ENCODE results near the gene SFT2D1.

The SFT2D1 gene

GRCh38 chr6:166307082-166308032, 35.0 kb downstream of the SFT2D1 start:
- no peak for DNase-seq (ENCODE audit: low spot score)

- DNase-seq (ENCODE audit: low spot score), result no peak
Measured at GRCh38 chr6:166306378-166307081, 35.8 kb downstream of the SFT2D1 start.

DNA sequence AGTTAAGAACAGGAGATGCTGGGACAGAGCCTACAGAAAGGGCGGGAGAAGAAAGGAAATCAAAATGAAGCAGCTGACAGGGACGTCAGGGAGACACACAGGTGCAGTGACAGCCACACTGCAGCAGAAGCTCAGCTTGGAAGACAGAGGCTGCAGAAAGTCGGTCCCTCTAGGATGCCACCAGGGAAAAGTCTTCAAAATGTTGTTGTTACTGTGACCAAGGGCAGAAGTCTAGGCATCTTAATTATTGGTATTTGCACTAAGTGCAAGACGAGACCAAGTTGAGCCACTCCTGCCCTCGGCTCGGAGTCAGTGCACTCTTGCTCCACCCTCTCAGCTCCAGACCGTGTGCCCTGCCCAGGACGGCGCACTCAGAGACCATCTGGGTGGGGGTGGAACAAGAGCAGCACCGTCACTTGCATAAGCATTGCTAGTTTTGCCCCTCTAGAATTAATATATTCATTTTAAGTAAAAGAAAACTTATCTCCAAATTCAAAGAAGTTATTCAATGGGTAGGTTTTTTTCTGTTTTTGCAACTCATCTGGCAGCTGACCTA, 36.7 kb downstream of the SFT2D1 start:
- no peak for DNase-seq (ENCODE audit: low spot score)

DNA sequence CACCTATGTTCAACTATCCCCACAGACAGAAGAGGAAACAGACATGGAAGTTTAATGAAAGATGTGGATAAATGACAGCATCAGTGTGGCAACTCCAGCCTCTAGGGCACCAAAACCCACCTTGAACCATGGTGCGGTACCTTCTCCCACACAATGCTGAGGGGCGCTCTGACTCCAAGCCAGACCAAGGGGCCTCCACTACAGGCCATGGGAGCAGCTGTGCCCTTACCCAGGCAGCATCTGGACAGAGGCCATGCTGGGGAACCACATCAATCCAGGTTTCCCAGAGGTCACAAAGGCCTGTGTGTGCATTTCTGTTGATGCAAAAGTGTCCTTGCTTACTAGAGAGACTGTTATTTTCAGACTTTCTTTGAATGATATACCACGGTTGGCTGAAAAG, 38.2 kb downstream of the SFT2D1 start:
- DNase-seq (ENCODE audit: low spot score), result no peak

- no peak for DNase-seq (ENCODE audit: low spot score)
Measured at GRCh38 chr6:166301611-166302529, 40.5 kb downstream of the SFT2D1 start.

DNA sequence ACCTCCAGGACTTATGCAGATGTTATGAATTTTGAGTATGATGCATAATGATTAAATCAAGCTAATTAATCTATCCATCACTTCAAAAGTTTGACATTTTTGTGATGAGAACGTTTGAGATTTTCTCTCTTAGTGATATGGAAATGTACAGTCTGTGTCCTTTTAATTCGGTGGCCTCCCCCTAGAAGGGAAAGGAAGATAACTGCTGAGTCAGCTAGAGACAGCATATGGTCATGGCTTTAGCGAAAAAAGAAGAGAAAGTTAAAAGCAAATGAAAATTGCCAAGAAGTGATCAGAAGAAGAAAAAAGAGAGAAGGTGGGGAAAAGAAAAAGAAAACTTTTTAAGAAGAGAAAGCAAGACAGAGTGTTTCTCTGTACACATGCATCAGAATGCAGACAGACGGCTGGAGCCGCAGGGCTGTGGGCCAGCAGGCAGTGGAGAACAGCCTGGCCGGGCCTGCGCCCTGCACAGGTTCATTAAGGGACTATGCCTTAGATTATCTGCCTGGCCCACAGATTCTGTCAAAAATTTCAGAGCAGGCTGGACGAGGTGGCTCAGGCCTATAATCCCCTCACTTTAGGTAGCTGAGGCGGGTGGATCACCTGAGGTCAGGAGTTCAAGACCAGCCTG, 41.9 kb downstream of the SFT2D1 start:
- DNase-seq (ENCODE audit: low spot score), result no peak

DNA sequence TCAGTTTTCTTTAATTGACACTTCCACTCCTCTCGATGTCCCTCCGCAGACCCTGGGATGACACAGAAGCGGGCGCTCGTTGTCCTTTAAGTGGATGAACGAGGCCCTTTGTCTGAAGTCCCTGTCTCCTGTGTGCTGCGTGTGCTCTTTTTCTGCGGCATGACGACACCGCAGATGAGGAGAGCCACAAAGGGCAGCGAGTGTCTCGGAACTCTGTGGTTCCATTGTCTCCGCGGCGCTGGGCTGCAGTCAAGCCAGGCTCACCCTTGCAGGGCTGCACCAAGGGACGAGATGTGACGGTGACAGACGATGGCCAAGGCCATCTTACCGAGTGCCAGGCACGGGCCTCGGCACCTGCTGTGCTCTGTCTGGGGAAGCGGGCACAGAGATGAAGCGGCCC, 44.7 kb downstream of the SFT2D1 start:
- no peak for DNase-seq (ENCODE audit: low spot score)

DNA sequence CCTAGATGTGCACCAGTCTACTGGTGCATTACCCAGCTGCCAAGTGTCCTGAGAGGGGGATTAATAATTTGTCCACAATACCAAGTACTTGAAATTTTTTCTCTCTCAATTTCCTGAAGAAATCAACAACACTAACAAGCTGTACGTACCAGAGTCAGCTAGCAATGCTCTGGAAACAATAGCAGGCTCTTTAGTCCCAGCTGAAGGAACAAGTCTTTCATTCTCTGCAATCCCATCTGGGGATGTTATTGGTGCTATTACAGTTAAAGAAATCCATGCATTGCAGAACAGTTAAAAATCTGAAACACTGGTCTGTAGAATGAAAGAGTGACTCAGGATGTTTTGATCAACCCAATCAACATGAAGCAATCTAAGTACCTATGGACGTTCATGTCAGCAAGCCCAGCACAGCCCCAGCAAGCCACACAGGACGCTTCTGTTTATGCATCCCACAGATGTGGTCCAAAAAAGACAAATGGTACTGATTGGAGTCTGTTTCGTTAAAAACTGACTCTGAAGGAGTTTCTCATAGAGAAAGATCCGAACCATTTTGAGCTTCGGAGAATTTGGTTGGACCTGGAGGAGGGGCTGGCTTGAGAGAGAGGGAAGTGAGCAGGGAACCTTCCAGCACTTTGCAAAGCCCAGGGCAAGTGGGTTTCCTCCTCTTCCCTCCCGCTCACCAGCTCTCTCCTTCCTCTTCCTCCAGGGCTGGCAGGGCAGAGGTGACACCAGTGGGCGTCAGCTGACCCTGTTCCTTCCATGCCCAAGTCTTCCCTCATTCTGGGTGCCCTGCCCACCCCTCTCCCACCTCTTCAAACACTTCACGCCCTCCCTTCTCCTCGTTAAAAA, 46.1 kb downstream of the SFT2D1 start:
- DNase-seq (ENCODE audit: low spot score), result no peak

GRCh38 chr6:166293731-166294584, 48.4 kb downstream of the SFT2D1 start:
- no peak for DNase-seq (ENCODE audit: low spot score)

- DNase-seq (ENCODE audit: low spot score), result no peak
Measured at GRCh38 chr6:166289207-166290060, 52.9 kb downstream of the SFT2D1 start.

GRCh38 chr6:166286839-166287271, 55.5 kb downstream of the SFT2D1 start:
- DNase-seq (ENCODE audit: low spot score), result no peak

DNA sequence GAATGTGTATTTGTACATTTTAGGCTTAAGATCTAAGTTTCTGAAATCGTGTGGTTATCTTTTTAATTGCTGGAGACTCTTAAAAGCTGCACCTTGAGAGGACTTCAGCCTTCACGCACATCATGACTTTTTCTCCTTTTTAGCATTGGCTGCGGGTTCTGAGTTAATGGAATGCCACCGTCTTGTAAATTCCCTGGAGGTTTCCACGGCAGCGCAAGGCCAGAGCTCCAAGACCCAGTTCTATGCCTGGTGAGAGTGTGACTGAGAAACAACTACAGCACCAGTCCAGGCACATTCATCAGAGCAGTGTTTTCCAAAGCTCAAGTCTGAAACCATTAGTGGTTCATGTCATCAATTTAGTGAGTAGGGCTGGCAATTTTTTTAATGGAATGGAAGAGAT, 57.1 kb downstream of the SFT2D1 start:
- no peak for DNase-seq (ENCODE audit: low spot score)

DNA sequence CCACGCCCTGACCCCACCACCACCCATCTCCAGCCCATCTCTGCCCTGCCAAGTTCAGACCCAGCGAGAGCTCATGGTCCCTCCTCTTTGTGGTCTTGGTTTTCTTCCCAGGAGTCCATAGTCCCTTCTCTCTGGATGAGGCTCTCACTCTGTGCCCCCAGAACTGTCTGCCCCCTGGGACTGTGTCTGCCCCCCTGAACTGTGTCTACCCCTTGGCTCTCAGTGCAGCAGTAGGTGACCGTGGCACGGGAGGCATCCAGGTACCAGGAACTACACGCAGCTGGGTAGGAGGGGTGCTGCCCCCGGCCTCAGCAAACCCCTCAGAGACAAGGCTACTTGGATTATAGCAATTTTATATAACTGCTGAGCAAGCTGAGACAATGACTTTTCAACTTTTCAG, 57.7 kb downstream of the SFT2D1 start:
- DNase-seq (ENCODE audit: low spot score), result no peak

- DNase-seq (ENCODE audit: low spot score), result no peak
Measured at GRCh38 chr6:166282394-166283032, 59.8 kb downstream of the SFT2D1 start.

GRCh38 chr6:166281104-166281503, 61.2 kb downstream of the SFT2D1 start:
- DNase-seq (ENCODE audit: low spot score), result no peak

DNA sequence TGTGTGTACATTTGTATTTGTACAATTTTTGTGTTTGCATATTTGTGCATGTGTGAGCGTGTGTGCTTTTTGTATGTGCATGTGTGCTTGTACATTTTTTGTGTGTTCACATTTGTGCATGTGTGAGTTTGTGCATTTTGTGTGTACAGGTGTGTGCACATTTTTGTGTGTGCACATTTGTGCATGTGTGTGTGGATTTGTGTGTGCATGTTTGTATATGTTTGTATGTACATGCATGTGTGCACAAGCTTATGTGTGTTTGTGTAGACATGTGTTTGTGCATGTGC, 63.0 kb downstream of the SFT2D1 start:
- no peak for DNase-seq (ENCODE audit: low spot score)

- DNase-seq (ENCODE audit: low spot score), result no peak
Measured at GRCh38 chr6:166278579-166279392, 63.6 kb downstream of the SFT2D1 start.
